ENCODE results near the gene IYD. TPM values are rescaled to one million over a fixed set of nuclear protein-coding genes. Genes with fewer than 3 reads are reported as not detected.

Gene IYD
- total RNA-seq (not detected in 2 replicates), polyA plus RNA-seq (not detected in 2 replicates), polyA minus RNA-seq (ENCODE audit: low replicate concordance) (not detected in 2 replicates)
- not detected in 2 replicates for polyA plus RNA-seq (2012)

- Histone ChIP-seq H3K27ac (ENCODE audit: insufficient read depth, low read length) (no peak within 1 kb of the TSS), H3K9me3 (ENCODE audit: control insufficient read depth, insufficient read depth, low read depth, low read length) (no peaks in the 10 kb centered on the region), H3K4me1 (ENCODE audit: control insufficient read depth, extremely low read depth, insufficient read depth, low read length) (no peaks in the 10 kb centered on the region), H3K79me2 (ENCODE audit: control insufficient read depth, insufficient read depth, low read length) (no peaks in the 10 kb centered on the region), H3K27me3 (ENCODE audit: control insufficient read depth, insufficient read depth, low read length) (no peaks in the 10 kb centered on the region), H3K4me3 (replicated peaks in 1 of 4; ENCODE audit: control extremely low read depth in 1 of 4, insufficient read depth in 1 of 4, low read depth in 3 of 4, low read length in 4 of 4) (no peak within 1 kb of the TSS), H3K36me3 (ENCODE audit: control insufficient read depth, insufficient read depth, low read length) (no peaks in the 10 kb centered on the region), H3K9ac (ENCODE audit: insufficient read depth, low read length) (no peak within 1 kb of the TSS), H4K20me1 (ENCODE audit: control insufficient read depth, extremely low read depth, insufficient read depth, low read length) (no peaks in the 10 kb centered on the region), H2AFZ (ENCODE audit: low read length) (no peak within 1 kb of the TSS), H3K4me2 (ENCODE audit: extremely low read depth, insufficient read depth, low read length) (no peak within 1 kb of the TSS)
- DNase-seq (ENCODE audit: low read depth in 2 of 2), result no peak
- TF ChIP-seq CTCF (conservative IDR thresholded peaks at IDR 0.05 in 1 of 2, IDR thresholded peaks at IDR 0.05 in 1 of 2; ENCODE audit: low read depth in 1 of 2, low read length in 2 of 2), result no peak
- no peak for TF ChIP-seq EZH2 (IDR thresholded peaks at IDR 0.05; ENCODE audit: low read length, missing control alignments)
Measured at GRCh38 chr6:150368762-150369161, at the start of gene IYD. Gene IYD (plus strand): TSS chr6:150369012. CDS start chr6:150369032, 20 bp downstream.

DNA sequence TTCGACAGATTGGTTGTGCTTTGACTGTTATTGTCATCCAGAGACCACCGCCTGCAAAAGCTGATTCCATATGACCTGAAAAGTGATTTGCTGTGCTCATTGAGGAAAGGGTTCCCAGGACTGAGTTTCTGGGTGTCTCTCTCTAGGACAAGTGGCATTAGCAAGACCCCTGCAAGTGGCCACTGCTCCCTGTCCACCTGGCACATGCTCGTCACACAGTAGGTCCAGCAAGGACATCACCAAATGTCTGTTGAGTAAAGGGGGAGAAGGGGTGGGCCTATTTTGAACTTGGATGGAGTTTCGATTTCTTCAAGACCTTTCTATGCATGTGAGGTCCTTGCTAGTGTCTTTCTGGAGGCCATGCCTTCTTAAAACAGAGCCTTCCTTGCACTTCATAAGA, 48.9 kb upstream of the IYD start:
- Histone ChIP-seq H3K4me1 (ENCODE audit: control insufficient read depth, extremely low read depth, insufficient read depth, low read length) (no peaks in the 10 kb centered on the region), H3K4me3 (replicated peaks in 1 of 4; ENCODE audit: control extremely low read depth in 1 of 4, insufficient read depth in 1 of 4, low read depth in 3 of 4, low read length in 4 of 4) (no peak overlapping the region), H3K36me3 (ENCODE audit: control insufficient read depth, insufficient read depth, low read length) (no peaks in the 10 kb centered on the region), H3K79me2 (ENCODE audit: control insufficient read depth, insufficient read depth, low read length) (no peaks in the 10 kb centered on the region), H2AFZ (ENCODE audit: low read length) (no peak overlapping the region), H3K9ac (ENCODE audit: insufficient read depth, low read length) (no peak overlapping the region), H3K9me3 (ENCODE audit: control insufficient read depth, insufficient read depth, low read depth, low read length) (no peaks in the 10 kb centered on the region), H3K27me3 (ENCODE audit: control insufficient read depth, insufficient read depth, low read length) (no peaks in the 10 kb centered on the region), H3K4me2 (ENCODE audit: extremely low read depth, insufficient read depth, low read length) (no peak overlapping the region), H3K27ac (ENCODE audit: insufficient read depth, low read length) (no peak overlapping the region), H4K20me1 (ENCODE audit: control insufficient read depth, extremely low read depth, insufficient read depth, low read length) (no peaks in the 10 kb centered on the region)
- TF ChIP-seq EZH2 (IDR thresholded peaks at IDR 0.05; ENCODE audit: low read length, missing control alignments) (no peak), CTCF (conservative IDR thresholded peaks at IDR 0.05 in 1 of 2, IDR thresholded peaks at IDR 0.05 in 1 of 2; ENCODE audit: low read depth in 1 of 2, low read length in 2 of 2) (no peak)
- no peak for DNase-seq (ENCODE audit: low read depth in 2 of 2)

GRCh38 chr6:150320442-150320841, 48.4 kb upstream of the IYD start:
- H3K9me3 ChIP-seq (ENCODE audit: control insufficient read depth, insufficient read depth, low read depth, low read length), result no peaks in the 10 kb centered on the region
- no peak overlapping the region for H3K4me3 ChIP-seq (replicated peaks in 1 of 4; ENCODE audit: control extremely low read depth in 1 of 4, insufficient read depth in 1 of 4, low read depth in 3 of 4, low read length in 4 of 4)
- peak; percentile 42 to 50 for DNase-seq (ENCODE audit: low read depth in 2 of 2)
- no peaks in the 10 kb centered on the region for H3K27me3 ChIP-seq (ENCODE audit: control insufficient read depth, insufficient read depth, low read length)
- H2AFZ ChIP-seq (ENCODE audit: low read length), result no peak overlapping the region
- no peak overlapping the region for H3K4me2 ChIP-seq (ENCODE audit: extremely low read depth, insufficient read depth, low read length)
- H3K36me3 ChIP-seq (ENCODE audit: control insufficient read depth, insufficient read depth, low read length), result no peaks in the 10 kb centered on the region
- H3K79me2 ChIP-seq (ENCODE audit: control insufficient read depth, insufficient read depth, low read length), result no peaks in the 10 kb centered on the region
- TF ChIP-seq CTCF (conservative IDR thresholded peaks at IDR 0.05 in 1 of 2, IDR thresholded peaks at IDR 0.05 in 1 of 2; ENCODE audit: low read depth in 1 of 2, low read length in 2 of 2) (no peak), EZH2 (IDR thresholded peaks at IDR 0.05; ENCODE audit: low read length, missing control alignments) (no peak)
- no peak overlapping the region for H3K9ac ChIP-seq (ENCODE audit: insufficient read depth, low read length)
- no peak overlapping the region for H3K27ac ChIP-seq (ENCODE audit: insufficient read depth, low read length)
- no peaks in the 10 kb centered on the region for H4K20me1 ChIP-seq (ENCODE audit: control insufficient read depth, extremely low read depth, insufficient read depth, low read length)
- no peaks in the 10 kb centered on the region for H3K4me1 ChIP-seq (ENCODE audit: control insufficient read depth, extremely low read depth, insufficient read depth, low read length)

Data from fibroblast of lung (primary cell).